ENCODE measurements around the gene PDE7B. TPM values are rescaled to one million over a fixed set of nuclear protein-coding genes. Genes with fewer than 3 reads are reported as not detected.

The PDE7B gene
- total RNA-seq, 4 donors from 2014 or later: 15.4 to 28.6 (median 18.8) TPM

DNA sequence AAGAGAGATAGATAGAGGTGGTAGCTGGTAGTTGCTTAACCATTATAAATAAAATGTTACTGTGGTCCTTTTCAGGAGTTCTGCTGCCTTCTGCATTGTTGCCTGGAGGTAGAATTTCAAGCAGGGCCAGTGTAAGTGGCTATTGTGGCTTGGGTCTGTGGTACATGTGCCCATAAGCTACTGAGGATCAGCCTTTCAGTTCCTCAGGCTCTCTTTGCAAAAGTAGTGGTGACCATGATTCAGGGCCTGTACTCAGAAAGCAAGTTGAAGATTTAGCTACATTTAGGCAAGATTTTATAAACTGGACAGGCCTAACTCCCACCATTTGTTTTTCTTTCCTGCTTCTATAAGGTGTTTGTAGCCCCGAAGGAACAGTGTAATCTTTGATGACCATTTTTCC lies 199.0 kb downstream of the PDE7B start:
- no peak overlapping the region for H3K4me3 ChIP-seq
- intact Hi-C loops (cut with DNase I; ENCODE audit: low total_unique reads): no loop called here
- H3K36me3 ChIP-seq: no peaks in the 10 kb centered on the region
- no peak for DNase-seq
- peak overlapping the region; percentile 80 to 93 for H3K27ac ChIP-seq
- no peaks in the 10 kb centered on the region for H3K9me3 ChIP-seq
- H3K4me1 ChIP-seq: peaks cover 0 to 12% of the 10 kb centered on the region in 2 donors
- no peak for TF ChIP-seq POLR2A (IDR thresholded peaks at IDR 0.05)
- TF ChIP-seq, protein P1, sequence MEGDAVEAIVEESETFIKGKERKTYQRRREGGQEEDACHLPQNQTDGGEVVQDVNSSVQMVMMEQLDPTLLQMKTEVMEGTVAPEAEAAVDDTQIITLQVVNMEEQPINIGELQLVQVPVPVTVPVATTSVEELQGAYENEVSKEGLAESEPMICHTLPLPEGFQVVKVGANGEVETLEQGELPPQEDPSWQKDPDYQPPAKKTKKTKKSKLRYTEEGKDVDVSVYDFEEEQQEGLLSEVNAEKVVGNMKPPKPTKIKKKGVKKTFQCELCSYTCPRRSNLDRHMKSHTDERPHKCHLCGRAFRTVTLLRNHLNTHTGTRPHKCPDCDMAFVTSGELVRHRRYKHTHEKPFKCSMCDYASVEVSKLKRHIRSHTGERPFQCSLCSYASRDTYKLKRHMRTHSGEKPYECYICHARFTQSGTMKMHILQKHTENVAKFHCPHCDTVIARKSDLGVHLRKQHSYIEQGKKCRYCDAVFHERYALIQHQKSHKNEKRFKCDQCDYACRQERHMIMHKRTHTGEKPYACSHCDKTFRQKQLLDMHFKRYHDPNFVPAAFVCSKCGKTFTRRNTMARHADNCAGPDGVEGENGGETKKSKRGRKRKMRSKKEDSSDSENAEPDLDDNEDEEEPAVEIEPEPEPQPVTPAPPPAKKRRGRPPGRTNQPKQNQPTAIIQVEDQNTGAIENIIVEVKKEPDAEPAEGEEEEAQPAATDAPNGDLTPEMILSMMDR (IDR thresholded peaks at IDR 0.05): no peak
- no peaks in the 10 kb centered on the region for H3K27me3 ChIP-seq

DNA sequence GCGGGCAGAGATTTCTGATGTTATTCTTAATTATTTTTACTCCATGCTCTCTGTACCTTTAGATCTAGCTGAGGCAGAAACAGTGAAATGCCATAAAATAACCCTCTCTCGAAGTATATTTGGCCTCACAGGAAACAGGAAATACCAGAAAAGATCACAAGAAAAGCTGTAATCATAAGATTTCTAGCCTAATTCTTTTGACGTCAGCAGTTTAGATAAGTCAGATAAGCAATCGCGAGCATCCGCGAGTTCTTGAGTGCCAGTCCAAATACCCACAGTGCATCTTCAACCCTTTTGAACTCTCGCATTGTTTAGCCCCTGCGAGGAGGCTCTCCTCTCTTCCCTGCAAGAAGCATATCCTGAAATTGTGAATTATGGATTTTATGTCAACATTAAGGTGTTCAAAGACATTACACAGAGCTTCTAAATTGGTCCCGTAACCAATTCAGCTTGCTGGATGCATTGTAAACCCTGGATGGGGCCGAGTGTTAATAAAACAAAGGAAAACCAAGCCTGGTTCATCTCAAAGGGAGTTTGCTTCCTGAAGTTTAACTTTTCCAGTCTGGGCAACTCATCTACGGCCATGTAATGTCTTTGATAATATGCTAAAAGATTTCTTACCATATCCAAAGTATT lies 199.8 kb downstream of the PDE7B start:
- peaks cover 0 to 12% of the 10 kb centered on the region in 2 donors for H3K4me1 ChIP-seq
- H3K9me3 ChIP-seq: no peaks in the 10 kb centered on the region
- no peak overlapping the region for H3K4me3 ChIP-seq
- peak; percentile 21 to 39 for DNase-seq
- TF ChIP-seq, protein P1 (IDR thresholded peaks at IDR 0.05): no peak
- no peak for TF ChIP-seq POLR2A (IDR thresholded peaks at IDR 0.05)
- no peaks in the 10 kb centered on the region for H3K36me3 ChIP-seq
- H3K27me3 ChIP-seq: no peaks in the 10 kb centered on the region
- intact Hi-C loops (cut with DNase I; ENCODE audit: low total_unique reads): no loop called here
- H3K27ac ChIP-seq: peak overlapping the region; percentile 80 to 93

DNA sequence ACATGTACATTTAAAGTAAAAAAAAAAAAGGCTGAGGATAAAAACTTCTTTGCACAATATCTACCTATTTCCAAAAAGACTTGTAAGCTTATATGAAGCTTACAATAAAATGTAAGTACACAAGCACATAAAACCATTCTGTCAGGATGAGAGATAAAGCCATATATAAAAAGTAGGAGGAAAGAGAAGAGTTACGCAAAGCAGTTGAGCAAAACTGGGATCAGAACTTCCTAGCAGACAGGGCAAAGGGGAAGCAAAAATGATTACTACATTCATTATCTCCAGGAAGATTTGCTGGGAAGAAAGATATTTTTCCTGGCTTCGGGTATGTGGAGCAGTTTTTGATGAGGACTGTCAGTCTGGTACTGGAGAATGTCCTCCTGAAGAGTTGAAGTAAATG lies 200.5 kb downstream of the PDE7B start:
- Histone ChIP-seq H3K36me3 (no peaks in the 10 kb centered on the region), H3K27ac (peak overlapping the region; percentile 80 to 93), H3K27me3 (no peaks in the 10 kb centered on the region), H3K9me3 (no peaks in the 10 kb centered on the region), H3K4me1 (peaks cover 0 to 12% of the 10 kb centered on the region in 2 donors), H3K4me3 (no peak overlapping the region)
- intact Hi-C loops (cut with DNase I; ENCODE audit: low total_unique reads): no loop called here
- DNase-seq: no peak
- no peak for TF ChIP-seq POLR2A (IDR thresholded peaks at IDR 0.05)
- TF ChIP-seq, protein P1 (IDR thresholded peaks at IDR 0.05): no peak

DNA sequence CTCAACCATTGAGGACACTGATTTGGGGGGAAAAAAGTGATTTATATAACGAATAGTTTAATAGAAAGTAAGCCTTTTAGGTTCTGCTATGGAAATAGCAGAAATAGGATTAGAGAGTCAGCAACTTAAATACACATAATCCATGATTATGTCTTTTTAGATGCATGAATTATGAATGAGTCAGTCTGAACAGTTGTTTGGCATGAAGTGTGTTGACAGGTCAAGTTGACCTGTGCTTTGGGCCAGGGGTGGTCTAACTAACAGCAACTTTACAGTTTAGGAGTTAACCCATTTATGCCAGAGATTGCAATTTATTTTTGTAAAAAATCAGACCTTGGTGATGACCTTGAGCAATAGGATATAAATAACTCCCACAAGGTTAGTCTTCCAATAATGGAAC lies 207.4 kb downstream of the PDE7B start:
- Histone ChIP-seq H3K27ac (peak overlapping the region; percentile 12 to 18), H3K4me3 (no peak overlapping the region), H3K9me3 (no peaks in the 10 kb centered on the region), H3K36me3 (no peaks in the 10 kb centered on the region), H3K27me3 (no peaks in the 10 kb centered on the region), H3K4me1 (peaks cover 0 to 14% of the 10 kb centered on the region in 2 donors)
- no peak for DNase-seq
- TF ChIP-seq POLR2A (IDR thresholded peaks at IDR 0.05): no peak
- TF ChIP-seq, protein P1 (IDR thresholded peaks at IDR 0.05): no peak
- intact Hi-C loops (cut with DNase I; ENCODE audit: low total_unique reads): no loop called here

DNA sequence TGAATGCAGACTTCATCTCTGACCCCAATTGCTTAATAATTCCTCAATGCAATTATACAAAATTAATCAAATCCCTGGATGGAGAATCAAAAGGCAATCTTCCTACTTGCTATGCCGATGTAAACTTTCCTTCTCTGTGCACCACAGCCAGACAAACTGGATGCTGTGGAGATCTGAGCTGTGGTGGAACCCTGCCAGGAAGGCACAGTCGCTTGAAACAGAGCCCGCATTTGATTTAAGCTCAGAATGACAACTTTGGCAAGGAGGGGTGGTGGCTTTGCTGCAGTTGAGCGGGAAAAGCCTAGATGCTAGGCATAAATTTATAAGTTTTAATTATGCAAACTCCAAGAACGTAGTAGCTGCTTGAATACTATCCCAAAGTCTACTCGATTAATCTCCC lies 207.8 kb downstream of the PDE7B start:
- Histone ChIP-seq H3K36me3 (no peaks in the 10 kb centered on the region), H3K4me1 (peaks cover 0 to 14% of the 10 kb centered on the region in 2 donors), H3K9me3 (no peaks in the 10 kb centered on the region), H3K4me3 (no peak overlapping the region), H3K27me3 (no peaks in the 10 kb centered on the region), H3K27ac (peak overlapping the region; percentile 12 to 18)
- intact Hi-C loops (cut with DNase I; ENCODE audit: low total_unique reads): no loop called here
- TF ChIP-seq, protein P1 (IDR thresholded peaks at IDR 0.05): no peak
- no peak for TF ChIP-seq POLR2A (IDR thresholded peaks at IDR 0.05)
- peak; percentile 55 to 67 for DNase-seq

Measured in uterus (tissue), 4 donors.